ENCODE results near the gene OGFR. TPM values are rescaled to one million over a fixed set of nuclear protein-coding genes. Genes with fewer than 3 reads are reported as not detected.
"Not testable (repeated sequence)": the region's sequence is repeated elsewhere in the genome, so short reads cannot be mapped to it uniquely, and the experiment has no call there.

Gene OGFR
- total RNA-seq, 6 experiments from 2014 or later: 37.8 to 42.2 (median 39.0) TPM

DNA sequence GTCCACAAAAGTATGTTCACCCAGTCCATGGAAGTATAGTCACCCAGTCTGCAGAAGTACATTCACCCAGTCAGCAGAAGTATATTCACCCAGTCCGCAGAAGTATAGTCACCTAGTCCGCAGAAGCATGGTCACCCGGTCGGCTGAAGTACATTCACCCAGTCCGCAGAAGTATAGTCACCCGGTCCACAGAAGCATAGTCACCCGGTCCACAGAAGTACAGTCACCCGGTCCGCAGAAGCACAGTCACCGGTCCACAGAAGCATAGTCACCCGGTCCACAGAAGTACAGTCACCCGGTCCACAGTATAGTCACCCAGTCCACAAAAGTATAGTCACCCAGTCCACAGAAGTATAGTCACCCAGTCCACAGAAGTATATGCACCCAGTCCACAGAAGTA, 48.2 kb downstream of the OGFR start:
- no peaks in the 10 kb centered on the region for H3K27me3 Mint-ChIP-seq (ENCODE audit: insufficient read depth)
- peaks cover 30% of the 10 kb centered on the region for H3K36me3 Mint-ChIP-seq (ENCODE audit: low read depth)
- no peaks in the 10 kb centered on the region; the same call in 1 of the 2 replicates for H3K4me1 Mint-ChIP-seq (ENCODE audit: low read depth)
- no peak for DNase-seq
- H3K9me3 Mint-ChIP-seq: no peaks in the 10 kb centered on the region
- no peak overlapping the region for H3K4me3 Mint-ChIP-seq
- no peak overlapping the region for H3K27ac Mint-ChIP-seq
- TF ChIP-seq, protein P1, sequence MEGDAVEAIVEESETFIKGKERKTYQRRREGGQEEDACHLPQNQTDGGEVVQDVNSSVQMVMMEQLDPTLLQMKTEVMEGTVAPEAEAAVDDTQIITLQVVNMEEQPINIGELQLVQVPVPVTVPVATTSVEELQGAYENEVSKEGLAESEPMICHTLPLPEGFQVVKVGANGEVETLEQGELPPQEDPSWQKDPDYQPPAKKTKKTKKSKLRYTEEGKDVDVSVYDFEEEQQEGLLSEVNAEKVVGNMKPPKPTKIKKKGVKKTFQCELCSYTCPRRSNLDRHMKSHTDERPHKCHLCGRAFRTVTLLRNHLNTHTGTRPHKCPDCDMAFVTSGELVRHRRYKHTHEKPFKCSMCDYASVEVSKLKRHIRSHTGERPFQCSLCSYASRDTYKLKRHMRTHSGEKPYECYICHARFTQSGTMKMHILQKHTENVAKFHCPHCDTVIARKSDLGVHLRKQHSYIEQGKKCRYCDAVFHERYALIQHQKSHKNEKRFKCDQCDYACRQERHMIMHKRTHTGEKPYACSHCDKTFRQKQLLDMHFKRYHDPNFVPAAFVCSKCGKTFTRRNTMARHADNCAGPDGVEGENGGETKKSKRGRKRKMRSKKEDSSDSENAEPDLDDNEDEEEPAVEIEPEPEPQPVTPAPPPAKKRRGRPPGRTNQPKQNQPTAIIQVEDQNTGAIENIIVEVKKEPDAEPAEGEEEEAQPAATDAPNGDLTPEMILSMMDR (IDR thresholded peaks at IDR 0.05): no peak

DNA sequence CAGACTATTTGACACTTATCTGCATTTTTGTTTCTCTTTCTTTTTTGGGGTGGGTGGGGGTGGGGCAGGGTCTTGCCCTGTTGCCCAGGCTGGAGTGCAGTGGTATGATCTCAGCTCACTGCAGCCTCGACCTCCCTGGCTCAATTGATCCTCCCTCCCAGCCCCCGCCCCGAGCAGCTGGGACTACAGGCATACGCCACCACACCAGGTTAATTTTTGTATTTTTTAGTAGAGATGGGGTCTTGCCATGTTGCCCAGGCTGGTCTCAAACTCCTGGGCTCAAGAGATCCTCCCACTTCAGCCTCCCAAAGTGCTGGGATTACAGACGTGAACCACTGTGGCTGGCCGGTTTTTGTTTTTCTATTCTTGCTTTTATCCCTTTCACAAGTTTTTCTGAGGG, 48.7 kb downstream of the OGFR start:
- H3K9me3 Mint-ChIP-seq; H3K27me3 Mint-ChIP-seq (ENCODE audit: insufficient read depth); H3K27ac Mint-ChIP-seq; H3K4me3 Mint-ChIP-seq; H3K4me1 Mint-ChIP-seq (ENCODE audit: low read depth); DNase-seq: not testable (repeated sequence)
- peaks cover 32% of the 10 kb centered on the region for H3K36me3 Mint-ChIP-seq (ENCODE audit: low read depth)

DNA sequence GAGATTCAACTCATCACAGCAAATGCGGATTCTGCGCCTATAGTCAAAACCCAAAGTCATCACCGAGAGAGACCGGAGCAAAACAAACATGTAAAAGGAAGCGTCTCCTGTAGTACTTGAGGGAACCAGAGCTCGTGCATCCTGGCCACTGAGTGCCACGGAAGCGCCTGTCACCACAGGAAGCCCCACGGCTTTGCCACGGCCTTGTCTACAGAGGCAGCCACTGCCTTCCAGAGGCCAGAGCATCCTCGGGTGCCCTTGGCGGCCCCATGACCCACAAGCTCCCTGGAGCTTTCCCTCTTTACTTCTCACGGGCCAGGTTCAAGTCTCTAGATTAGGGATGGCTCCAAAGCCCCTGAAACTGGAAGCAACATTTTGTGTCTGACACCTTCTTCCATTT, 49.5 kb downstream of the OGFR start:
- Mint-ChIP-seq H3K4me1 (ENCODE audit: low read depth) (peaks cover 2% of the 10 kb centered on the region; the same call in 1 of the 2 replicates), H3K4me3 (no peak overlapping the region), H3K27ac (no peak overlapping the region), H3K9me3 (no peaks in the 10 kb centered on the region), H3K27me3 (ENCODE audit: insufficient read depth) (no peaks in the 10 kb centered on the region), H3K36me3 (ENCODE audit: low read depth) (peaks cover 32% of the 10 kb centered on the region)
- DNase-seq: no peak
- TF ChIP-seq, protein P1 (IDR thresholded peaks at IDR 0.05): no peak

DNA sequence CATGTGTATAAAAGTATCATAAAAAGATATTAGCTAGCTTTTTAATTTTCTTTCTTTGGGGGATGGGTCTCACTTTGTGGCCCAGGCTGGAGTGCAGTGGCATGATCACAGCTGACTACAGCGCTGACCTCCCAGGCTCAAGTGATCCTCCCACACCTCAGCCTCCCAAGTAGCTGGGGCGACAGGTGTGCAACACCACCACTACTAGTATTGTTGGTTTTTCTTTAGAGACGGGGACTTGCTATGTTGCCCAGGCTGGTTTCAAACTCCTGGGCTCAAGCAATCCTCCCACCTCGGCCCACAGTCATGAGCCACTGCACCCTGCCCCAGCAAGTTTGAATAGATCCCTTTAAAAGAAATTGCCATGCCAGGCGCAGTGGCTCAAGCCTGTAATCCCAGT, 50.5 kb downstream of the OGFR start:
- H3K27me3 Mint-ChIP-seq (ENCODE audit: insufficient read depth): no peaks in the 10 kb centered on the region
- no peak overlapping the region for H3K4me3 Mint-ChIP-seq
- DNase-seq: no peak
- H3K27ac Mint-ChIP-seq: no peak overlapping the region
- no peaks in the 10 kb centered on the region for H3K9me3 Mint-ChIP-seq
- peaks cover 30% of the 10 kb centered on the region for H3K36me3 Mint-ChIP-seq (ENCODE audit: low read depth)
- H3K4me1 Mint-ChIP-seq (ENCODE audit: low read depth): peaks cover 12% of the 10 kb centered on the region
- TF ChIP-seq, protein P1 (IDR thresholded peaks at IDR 0.05): no peak

DNA sequence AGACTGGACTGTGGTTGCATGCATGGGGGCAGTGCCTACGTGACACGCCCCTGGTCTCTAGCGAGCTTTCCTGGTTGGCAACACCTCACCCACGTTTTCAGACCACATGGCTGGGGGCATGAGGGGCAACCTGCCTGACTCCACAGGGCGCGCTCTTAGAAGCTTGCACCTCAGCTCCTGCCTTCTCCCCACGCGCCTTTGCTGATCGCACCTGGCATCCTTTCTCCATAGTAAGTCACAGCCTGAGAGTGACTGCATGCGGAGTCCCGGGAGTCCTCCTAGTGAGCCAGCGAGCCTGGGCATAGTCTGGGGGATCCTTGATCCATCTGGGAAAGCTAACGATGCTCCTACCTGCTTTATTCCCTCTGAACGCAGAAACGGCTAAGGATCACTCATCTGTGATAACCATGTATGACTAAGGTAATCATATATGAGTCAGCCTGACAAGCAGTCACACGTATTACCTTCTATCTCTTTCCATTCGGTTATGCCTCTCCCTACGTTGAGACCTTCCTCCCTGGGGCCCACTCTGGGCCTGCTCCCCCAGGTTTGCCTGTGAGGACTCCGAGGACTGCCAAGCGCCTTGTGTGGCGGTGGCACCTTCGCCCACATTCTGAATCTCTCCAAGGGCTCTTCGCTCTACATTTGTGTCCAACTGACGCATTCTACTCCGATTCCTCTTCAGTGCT, 52.4 kb downstream of the OGFR start:
- Mint-ChIP-seq H3K36me3 (ENCODE audit: low read depth) (peaks cover 27% of the 10 kb centered on the region), H3K9me3 (no peaks in the 10 kb centered on the region), H3K27ac (no peak overlapping the region), H3K27me3 (ENCODE audit: insufficient read depth) (peaks cover 2% of the 10 kb centered on the region; the same call in 1 of the 2 replicates), H3K4me1 (ENCODE audit: low read depth) (peaks cover 17% of the 10 kb centered on the region), H3K4me3 (no peak overlapping the region)
- TF ChIP-seq, protein P1 (IDR thresholded peaks at IDR 0.05): no peak
- no peak for DNase-seq

DNA sequence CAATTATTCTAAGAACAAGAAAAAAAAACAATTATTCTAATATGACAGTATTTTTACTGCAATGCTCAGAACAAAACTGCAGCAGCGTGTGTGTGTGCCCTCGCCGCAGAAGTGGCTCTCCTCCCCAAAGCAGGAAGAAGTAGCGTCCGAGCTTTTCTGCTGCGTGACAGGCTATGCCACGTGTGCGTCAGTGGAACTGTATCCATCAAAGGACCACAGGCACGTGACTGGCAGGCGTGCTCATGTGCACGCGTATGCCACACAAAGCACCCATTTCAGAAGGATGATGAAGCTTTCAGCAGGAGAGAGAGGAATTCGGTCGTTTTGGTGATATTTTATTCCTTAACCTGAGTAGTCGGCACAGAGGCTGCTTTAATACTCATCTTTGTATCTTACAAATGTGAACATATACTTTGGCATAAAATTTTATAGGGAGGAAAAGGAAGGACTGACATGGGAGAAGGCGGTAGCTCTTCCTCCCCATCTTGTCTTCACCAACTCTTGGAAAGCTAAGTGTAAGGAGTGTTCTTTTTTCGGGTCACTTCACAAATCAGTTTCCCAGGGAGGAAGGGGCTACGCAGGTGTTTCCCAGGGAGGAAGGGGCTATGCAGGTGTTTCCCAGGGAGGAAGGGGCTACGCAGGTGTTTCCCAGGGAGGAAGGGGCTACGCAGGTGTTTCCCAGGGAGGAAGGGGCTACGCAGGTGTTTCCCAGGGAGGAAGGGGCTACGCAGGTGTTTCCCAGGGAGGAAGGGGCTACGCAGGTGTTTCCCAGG, 53.6 kb downstream of the OGFR start:
- Mint-ChIP-seq H3K27ac (no peak overlapping the region), H3K4me3 (no peak overlapping the region), H3K36me3 (ENCODE audit: low read depth) (peaks cover 20% of the 10 kb centered on the region), H3K27me3 (ENCODE audit: insufficient read depth) (peaks cover 2% of the 10 kb centered on the region; the same call in 1 of the 2 replicates), H3K9me3 (no peaks in the 10 kb centered on the region; the same call in 1 of the 2 replicates), H3K4me1 (ENCODE audit: low read depth) (peaks cover 25% of the 10 kb centered on the region)
- TF ChIP-seq, protein P1 (IDR thresholded peaks at IDR 0.05): no peak
- no peak for DNase-seq
